HG02840 (cell line): ENCODE measurements around the gene MYO7A.

Experiments
- ATAC-seq: cut with Tn5 transposase; IDR thresholded peaks from one replicate; pipeline ENCODE4 v1.9.1; 2021; ENCODE audit warnings: mild to moderate bottlenecking, moderate library complexity, moderate number of reproducible peaks; ENCODE audit not compliant: unreplicated experiment, low FRiP score

MYO7A gene

GRCh38 chr11:77143405-77144020 is 15.5 kb downstream of the MYO7A start:
- no peak for ATAC-seq

- no peak for ATAC-seq
Observed at GRCh38 chr11:77144196-77144856, 16.3 kb downstream of the MYO7A start.

- ATAC-seq, result no peak
Observed at GRCh38 chr11:77144857-77145428, 16.9 kb downstream of the MYO7A start.

GRCh38 chr11:77146261-77147035 is 18.4 kb downstream of the MYO7A start:
- ATAC-seq, result no peak

- no peak for ATAC-seq
Observed at GRCh38 chr11:77147036-77147315, 18.9 kb downstream of the MYO7A start.

- ATAC-seq, result no peak
Observed at GRCh38 chr11:77147668-77148321, 19.7 kb downstream of the MYO7A start.

GRCh38 chr11:77148963-77149715 is 21.1 kb downstream of the MYO7A start:
- ATAC-seq, result no peak

- no peak for ATAC-seq
Observed at GRCh38 chr11:77149716-77150392, 21.8 kb downstream of the MYO7A start.

GRCh38 chr11:77150836-77151235 is 22.8 kb downstream of the MYO7A start:
- ATAC-seq, result no peak

GRCh38 chr11:77151804-77152509 is 23.9 kb downstream of the MYO7A start:
- no peak for ATAC-seq

GRCh38 chr11:77152846-77153245 is 24.8 kb downstream of the MYO7A start:
- no peak for ATAC-seq

GRCh38 chr11:77153276-77154185 is 25.5 kb downstream of the MYO7A start:
- ATAC-seq, result no peak

- no peak for ATAC-seq
Observed at GRCh38 chr11:77154381-77155081, 26.5 kb downstream of the MYO7A start.

GRCh38 chr11:77155082-77155475 is 27.0 kb downstream of the MYO7A start:
- no peak for ATAC-seq

- ATAC-seq, result no peak
Observed at GRCh38 chr11:77155556-77156130, 27.6 kb downstream of the MYO7A start.

GRCh38 chr11:77156396-77157195 is 28.6 kb downstream of the MYO7A start:
- ATAC-seq, result no peak
